NCI-H526 (cell line): ENCODE data around the gene IRGC.

Experiments used
- DNase-seq, 2 experiments: peaks; one replicate each; lab custom pipeline; 2025; lab: John Stamatoyannopoulos, UW

The IRGC gene

DNA sequence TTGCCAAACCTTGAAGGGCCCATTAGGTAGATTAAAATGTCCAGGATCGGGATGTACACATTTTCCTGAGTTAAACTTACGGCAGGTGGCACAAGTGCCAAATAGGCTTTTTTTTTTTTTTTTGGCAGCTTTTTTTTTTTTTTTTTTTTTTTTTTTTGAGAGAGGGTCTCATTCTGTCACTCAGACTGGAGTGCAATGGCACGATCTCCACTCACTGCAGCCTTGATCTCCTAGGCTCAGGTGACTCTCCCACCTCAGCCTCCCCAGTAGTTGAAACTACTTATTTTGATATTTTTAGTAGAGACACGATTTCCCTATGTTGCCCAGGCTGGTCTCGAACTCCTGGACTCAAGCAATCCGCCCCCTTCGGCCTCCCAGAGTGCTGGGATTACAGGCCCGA lies 9.0 kb downstream of the IRGC start:
- DNase-seq, result no peak

DNA sequence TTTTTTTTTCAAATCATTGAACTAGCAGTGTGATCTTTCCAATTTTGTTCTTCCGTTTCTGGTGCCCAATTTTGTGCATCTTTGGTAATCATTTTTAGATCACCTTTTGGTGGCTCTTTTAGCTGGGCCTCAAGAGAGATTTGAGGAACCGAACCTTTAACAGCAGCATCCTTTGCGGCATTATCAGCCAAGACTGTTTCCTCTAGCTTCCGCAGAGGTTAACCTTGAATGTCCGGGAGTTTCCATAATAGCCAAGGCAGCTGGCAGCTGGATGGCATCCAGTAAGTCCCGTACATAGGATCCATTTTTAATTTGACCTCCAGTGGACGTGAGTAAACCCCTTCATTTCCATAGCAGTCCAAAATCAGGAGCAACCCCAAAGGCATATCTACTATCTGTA lies 9.6 kb downstream of the IRGC start:
- DNase-seq, result no peak

DNA sequence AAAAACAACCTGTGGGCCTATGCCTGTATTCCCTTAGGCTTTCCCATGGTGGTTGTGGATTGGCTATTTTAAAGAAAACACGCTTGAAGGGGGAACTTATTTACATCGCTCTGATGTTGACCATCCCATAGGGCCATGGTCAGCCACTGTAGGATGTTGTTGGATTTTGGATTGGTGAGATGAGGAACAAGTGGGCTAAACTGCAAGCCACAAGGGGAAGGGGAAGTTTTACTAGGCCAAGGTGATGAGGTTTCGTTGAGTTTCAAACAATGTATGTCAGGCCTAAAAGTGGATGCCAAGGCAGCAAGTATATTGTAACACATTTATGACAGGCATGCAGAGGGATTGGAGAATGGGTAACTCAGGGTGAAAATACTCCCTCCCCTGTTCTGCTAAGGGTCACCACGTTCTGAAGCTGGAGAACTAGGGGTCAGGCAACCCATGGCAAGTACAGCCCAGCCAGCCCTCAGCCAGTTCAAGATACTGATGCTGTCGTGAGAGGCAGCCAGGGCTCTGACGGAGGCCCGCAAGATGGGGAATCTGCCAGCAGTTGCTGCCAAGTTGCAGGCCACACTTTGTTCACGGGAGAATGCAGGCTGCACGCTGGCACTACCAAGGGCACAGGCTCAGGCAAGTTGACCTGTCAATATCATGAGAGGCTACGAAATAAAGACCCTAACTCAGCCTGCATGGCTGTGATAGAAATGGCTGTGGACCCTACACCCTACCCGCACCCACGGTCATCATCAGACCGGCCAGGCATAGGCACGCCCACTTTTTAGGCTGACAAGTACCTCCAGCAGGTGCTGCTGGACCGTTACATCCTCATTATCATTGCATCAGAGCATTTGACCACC lies 11.1 kb downstream of the IRGC start:
- no peak for DNase-seq

DNA sequence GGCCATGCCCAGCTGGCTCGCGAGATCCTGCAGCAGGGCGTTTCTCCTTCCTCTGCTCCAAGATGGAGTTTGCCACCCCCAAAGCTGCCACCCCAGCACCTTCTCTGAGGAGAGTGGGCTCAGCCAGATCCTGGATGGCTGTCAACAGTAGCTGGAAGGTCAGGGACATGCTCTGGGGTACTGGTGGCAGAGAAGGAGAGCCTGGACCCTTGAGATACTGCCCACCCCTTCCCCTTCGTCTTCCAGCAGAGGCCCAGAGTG lies 11.6 kb downstream of the IRGC start:
- DNase-seq, result no peak

GRCh38 chr19:43729919-43730318 lies 14.0 kb downstream of the IRGC start:
- DNase-seq, result no peak

GRCh38 chr19:43731346-43731745 lies 15.5 kb downstream of the IRGC start:
- DNase-seq, result no peak

DNA sequence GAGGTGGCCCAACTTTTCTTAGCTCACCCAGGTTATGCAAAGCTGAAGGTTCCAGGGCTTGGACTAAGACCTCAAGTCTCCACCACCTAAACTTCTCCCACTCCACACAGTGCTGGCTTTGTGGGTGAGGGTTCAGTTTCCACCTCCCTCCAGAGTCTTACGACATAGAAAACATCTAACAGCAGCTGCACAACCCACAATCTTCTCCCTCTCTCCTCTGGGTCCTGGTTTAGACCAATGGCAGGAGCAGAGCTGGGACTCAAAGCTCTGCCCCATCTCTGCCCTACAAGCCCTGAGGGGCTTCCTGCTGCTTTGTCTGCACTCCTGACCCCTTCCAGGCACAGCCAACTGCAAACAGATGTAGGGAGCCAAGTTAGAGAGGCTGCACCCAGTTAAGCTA lies 16.0 kb downstream of the IRGC start:
- DNase-seq, result no peak

GRCh38 chr19:43735013-43735412 lies 19.1 kb downstream of the IRGC start:
- no peak for DNase-seq

- DNase-seq, result no peak
Observed at GRCh38 chr19:43735957-43736356, 20.1 kb downstream of the IRGC start.

DNA sequence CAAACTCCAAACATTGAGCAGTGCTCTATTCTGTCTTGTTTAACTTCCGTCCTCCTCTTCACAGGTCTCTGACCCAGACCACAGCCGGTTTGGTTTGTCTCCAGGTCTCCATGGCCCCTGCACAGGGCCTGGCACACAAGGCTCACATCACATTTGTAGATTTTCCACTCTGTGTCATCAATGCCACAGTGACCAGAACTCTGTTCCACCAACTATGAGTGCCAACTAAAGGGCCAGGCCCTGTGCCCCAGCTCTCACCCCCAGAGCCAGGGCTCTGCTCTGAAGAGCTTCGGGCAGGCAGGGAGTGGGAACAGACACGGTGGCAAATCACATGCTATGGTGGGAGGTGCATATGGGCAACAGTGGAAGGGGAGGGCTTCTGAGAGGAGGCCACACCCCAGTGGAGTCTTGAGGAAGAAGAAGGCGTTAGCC lies 22.9 kb downstream of the IRGC start:
- DNase-seq, result no peak

- DNase-seq, result no peak
Observed at GRCh38 chr19:43739439-43740235, 23.8 kb downstream of the IRGC start.

- DNase-seq, result no peak
Observed at GRCh38 chr19:43741075-43741825, 25.4 kb downstream of the IRGC start.

DNA sequence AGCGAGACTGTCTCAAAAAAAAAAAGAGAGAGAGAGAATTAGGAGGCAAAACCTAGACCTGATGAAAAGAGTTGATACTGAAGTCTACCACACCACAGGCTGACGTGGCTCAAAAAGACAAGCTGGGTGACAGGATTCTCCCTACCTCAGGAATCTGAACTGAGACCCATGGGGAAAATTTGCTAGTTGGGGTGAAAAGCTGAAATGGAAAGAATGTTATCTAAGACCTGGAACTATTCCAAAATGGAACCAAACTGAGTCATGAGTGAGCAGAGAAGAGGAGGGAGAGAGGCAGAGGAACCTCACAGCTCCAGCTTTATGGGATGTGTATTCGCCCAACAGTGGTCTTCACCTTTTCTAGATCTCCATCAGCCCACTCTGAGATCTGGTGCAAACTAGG lies 27.2 kb downstream of the IRGC start:
- DNase-seq, result no peak

GRCh38 chr19:43747557-43748204 lies 31.8 kb downstream of the IRGC start:
- no peak for DNase-seq

DNA sequence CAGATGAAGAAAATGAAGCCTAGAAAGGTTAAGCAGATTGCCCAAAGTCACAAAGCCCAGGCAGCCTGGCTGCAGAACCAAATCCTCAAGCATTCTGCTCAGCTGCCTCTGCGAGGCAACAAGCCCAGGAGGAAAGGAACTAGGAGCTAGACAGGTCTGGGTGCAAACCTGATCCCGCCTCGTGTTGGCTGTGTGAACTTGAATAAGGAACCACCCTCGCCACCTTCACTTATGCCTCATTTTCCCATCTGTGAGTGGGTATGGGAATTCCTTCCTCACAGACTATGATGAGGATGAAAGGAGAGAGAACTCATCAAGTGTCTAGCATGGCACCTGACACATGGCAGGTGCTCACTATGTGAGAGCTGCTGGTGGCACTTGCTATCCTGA lies 32.3 kb downstream of the IRGC start:
- DNase-seq, result no peak

GRCh38 chr19:43748685-43749084 lies 32.8 kb downstream of the IRGC start:
- no peak for DNase-seq

GRCh38 chr19:43749152-43749551 lies 33.3 kb downstream of the IRGC start:
- DNase-seq, result no peak

DNA sequence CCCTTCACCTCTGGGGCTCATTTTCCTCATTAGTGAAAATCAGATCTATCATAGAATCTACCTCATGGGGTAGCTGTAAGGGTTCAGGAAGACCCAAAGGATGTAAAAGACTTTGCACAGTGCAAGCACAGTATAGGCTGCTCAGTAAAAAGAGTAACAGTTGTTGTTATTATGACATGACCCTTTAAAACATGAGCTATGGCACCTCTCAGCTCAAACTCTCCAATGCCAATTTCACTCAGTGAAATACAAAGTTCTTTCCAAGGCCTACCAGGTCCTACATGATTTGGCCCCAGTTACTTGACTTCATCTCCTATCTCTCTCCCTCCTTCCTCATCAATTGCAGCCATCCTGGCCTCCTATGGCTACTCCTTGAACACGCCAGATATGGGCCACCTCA lies 34.0 kb downstream of the IRGC start:
- DNase-seq, result no peak

DNA sequence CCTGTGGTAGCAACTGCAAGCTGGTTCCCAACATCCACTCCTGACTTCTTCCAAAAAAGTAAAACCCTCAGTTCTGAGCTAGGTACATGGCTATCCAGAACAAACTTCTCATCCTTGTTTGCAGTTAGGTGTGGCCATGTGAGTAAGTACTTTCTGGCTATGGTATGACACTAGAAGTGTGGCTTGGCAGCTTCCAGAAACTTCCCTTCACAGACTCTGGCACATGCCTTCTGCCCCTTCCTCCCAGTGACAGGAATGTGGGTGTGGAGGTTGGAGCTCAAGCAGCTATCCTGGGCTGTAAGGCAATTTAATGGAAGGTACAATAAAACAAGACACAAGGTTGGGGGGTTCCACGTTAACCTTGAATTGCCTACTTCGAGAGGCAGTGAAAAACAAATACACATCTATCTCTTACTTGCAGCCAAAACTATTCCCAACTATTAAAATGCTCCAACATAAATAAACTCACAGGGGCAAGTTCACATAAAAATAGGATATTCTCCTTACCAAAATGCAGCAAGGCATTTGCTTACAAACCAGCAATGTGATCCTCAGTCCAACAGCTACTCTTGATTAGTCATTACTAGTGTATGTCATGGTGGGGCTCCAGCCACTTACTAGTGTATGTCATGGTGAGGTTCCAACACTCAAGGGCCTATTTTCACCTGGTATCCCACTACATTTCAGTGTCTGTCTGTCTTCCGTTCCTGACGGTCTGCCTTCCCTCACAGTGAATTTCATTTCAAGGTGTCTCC lies 35.8 kb downstream of the IRGC start:
- no peak for DNase-seq

GRCh38 chr19:43752287-43752875 lies 36.5 kb downstream of the IRGC start:
- DNase-seq, result no peak

- DNase-seq, result no peak
Observed at GRCh38 chr19:43754253-43754502, 38.3 kb downstream of the IRGC start.
